Ovary (tissue), 3 donors: ENCODE measurements around the gene PPP6R2.

Experiments used
- POLR2A ChIP-seq: fragments of 450-650 bp; IDR thresholded peaks from one replicate; pipeline ENCODE4 v1.6.1; 2017; ENCODE audit warnings: antibody characterized with exemption, mild to moderate bottlenecking, moderate library complexity
- TF ChIP-seq, protein P1 (sequence below), 3 donors: fragments of 450-650 bp in 2 of 3; fragments of 200-600 bp in 1 of 3; IDR thresholded peaks; one replicate each; pipeline versions ENCODE4 v1.5.1 to v1.8.0; 2016 to 2022; ENCODE audit warnings: antibody characterized with exemption in 3 of 3, mild to moderate bottlenecking in 1 of 3
- donor health status: DM: no; HTN: no; CAD: no.

DNA sequence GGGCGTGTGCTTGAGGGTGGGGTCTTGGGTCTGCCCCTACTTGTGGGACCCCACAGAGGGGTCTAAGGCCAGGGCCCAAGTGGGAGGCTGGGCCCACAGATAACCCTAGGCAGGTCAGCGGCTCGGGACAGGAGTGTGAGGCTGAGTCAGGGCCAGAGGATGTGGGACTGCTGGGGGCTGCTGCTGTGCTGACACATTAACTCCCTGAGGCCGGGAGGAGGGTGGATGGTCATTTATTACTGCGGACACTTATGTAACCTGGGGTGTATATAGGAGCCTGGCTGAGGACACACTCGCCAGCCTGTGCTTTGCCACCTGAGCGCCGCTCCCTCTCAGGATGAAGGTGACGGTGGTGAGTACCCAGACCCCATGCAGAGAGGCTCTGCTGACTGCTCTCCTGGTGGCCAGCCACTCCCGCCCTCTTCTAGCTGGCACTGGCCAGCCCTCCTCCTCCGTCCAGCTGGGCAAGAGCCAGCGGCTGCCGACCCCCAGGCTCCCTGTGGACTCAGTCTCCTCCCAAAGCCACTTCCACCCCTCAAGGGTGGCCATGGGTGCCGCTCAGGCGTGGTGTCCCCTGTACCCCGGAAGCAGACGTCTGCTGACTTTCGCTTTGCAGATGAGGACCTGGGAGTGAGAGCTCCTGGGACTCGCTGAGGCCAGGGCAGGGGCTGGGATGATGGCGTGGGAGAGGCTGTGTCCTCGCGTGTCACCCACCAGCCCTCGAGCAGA lies 143.6 kb downstream of the PPP6R2 start, which contains the start of gene MIOX:
- TF ChIP-seq POLR2A = no peak
- TF ChIP-seq, protein P1, sequence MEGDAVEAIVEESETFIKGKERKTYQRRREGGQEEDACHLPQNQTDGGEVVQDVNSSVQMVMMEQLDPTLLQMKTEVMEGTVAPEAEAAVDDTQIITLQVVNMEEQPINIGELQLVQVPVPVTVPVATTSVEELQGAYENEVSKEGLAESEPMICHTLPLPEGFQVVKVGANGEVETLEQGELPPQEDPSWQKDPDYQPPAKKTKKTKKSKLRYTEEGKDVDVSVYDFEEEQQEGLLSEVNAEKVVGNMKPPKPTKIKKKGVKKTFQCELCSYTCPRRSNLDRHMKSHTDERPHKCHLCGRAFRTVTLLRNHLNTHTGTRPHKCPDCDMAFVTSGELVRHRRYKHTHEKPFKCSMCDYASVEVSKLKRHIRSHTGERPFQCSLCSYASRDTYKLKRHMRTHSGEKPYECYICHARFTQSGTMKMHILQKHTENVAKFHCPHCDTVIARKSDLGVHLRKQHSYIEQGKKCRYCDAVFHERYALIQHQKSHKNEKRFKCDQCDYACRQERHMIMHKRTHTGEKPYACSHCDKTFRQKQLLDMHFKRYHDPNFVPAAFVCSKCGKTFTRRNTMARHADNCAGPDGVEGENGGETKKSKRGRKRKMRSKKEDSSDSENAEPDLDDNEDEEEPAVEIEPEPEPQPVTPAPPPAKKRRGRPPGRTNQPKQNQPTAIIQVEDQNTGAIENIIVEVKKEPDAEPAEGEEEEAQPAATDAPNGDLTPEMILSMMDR (IDR thresholded peaks at IDR 0.05) = no peak
